Measurements from ENCODE around the gene SYT14.
"Not testable (repeated sequence)": the region's sequence is repeated elsewhere in the genome, so short reads cannot be mapped to it uniquely, and the experiment has no call there.

The SYT14 gene

GRCh38 chr1:209937996-209938959 lies at the start of gene SYT14:
SYT14 (plus strand) TSS chr1:209938217; CDS start chr1:209938265, 48 bp downstream.
- H3K27ac ChIP-seq (ENCODE audit: low read depth in 2 of 2, low read length in 2 of 2), result no peak within 1 kb of the TSS
- H3K9me3 ChIP-seq (ENCODE audit: control insufficient read depth in 2 of 2, low read length in 2 of 2), result no peaks in the 10 kb centered on the region
- H3K4me1 ChIP-seq (ENCODE audit: control insufficient read depth in 2 of 2, insufficient read depth in 2 of 2, low read length in 2 of 2), result no peaks in the 10 kb centered on the region
- no peak within 1 kb of the TSS for H3K9ac ChIP-seq (ENCODE audit: low read depth in 1 of 2, low read length in 2 of 2)
- H3K27me3 ChIP-seq (ENCODE audit: control insufficient read depth in 2 of 2, insufficient read depth in 2 of 2, low read length in 2 of 2), result peaks cover 3 to 6% of the 10 kb centered on the region in 2 donors
- H3K36me3 ChIP-seq (ENCODE audit: control insufficient read depth in 2 of 2, insufficient read depth in 2 of 2, low read length in 2 of 2), result no peaks in the 10 kb centered on the region
- no peak within 1 kb of the TSS for H3K4me3 ChIP-seq (ENCODE audit: low read length in 2 of 2)

DNA sequence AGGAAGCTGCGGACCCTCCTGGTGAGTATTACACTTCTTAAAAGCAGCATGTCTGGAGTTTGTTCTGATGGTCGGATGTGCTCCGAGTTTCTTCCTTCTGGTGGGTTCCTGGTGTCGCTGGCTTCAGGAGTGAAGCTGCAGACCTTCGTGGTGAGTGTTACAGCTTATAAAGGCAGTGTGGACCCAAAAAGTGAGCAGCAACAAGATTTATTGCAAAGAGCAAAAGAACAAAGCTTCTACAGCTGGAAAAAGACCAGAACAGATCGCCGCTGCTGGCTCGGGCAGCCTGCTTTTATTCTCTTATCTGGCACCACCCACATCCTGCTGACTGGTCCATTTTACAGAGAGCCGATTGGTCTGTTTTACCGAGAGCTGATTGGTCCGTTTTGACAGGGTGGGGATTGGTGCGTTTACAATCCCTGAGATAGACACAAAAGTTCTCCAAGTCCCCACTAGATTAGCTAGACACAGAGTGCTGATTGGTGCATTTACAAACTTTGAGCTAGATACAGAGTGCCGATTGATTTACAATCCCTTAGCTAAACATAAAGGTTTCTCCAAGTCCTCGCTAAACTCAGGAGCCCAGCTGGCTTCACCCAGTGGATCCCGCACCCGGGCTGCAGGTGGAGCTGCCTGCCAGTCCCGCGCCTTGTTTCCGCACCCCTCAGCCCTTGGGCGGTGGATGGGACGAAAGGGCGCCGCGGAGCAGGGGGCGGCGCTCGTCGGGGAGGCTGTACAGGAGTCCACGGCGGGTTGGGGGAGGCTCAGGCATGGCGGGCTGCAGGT lies 49.5 kb upstream of the SYT14 start:
- not testable (repeated sequence) for H3K4me3 ChIP-seq (ENCODE audit: low read length in 2 of 2); H3K36me3 ChIP-seq (ENCODE audit: control insufficient read depth in 2 of 2, insufficient read depth in 2 of 2, low read length in 2 of 2); H3K27ac ChIP-seq (ENCODE audit: low read depth in 2 of 2, low read length in 2 of 2); H3K9ac ChIP-seq (ENCODE audit: low read depth in 1 of 2, low read length in 2 of 2); H3K4me1 ChIP-seq (ENCODE audit: control insufficient read depth in 2 of 2, insufficient read depth in 2 of 2, low read length in 2 of 2); H3K9me3 ChIP-seq (ENCODE audit: control insufficient read depth in 2 of 2, low read length in 2 of 2); H3K27me3 ChIP-seq (ENCODE audit: control insufficient read depth in 2 of 2, insufficient read depth in 2 of 2, low read length in 2 of 2)

- Histone ChIP-seq H3K4me1 (ENCODE audit: control insufficient read depth in 2 of 2, insufficient read depth in 2 of 2, low read length in 2 of 2) (no peaks in the 10 kb centered on the region), H3K4me3 (ENCODE audit: low read length in 2 of 2) (no peak overlapping the region), H3K9ac (ENCODE audit: low read depth in 1 of 2, low read length in 2 of 2) (no peak overlapping the region), H3K9me3 (ENCODE audit: control insufficient read depth in 2 of 2, low read length in 2 of 2) (no peaks in the 10 kb centered on the region), H3K27me3 (ENCODE audit: control insufficient read depth in 2 of 2, insufficient read depth in 2 of 2, low read length in 2 of 2) (no peaks in the 10 kb centered on the region), H3K27ac (ENCODE audit: low read depth in 2 of 2, low read length in 2 of 2) (no peak overlapping the region), H3K36me3 (ENCODE audit: control insufficient read depth in 2 of 2, insufficient read depth in 2 of 2, low read length in 2 of 2) (no peaks in the 10 kb centered on the region)
Observed at GRCh38 chr1:209889077-209889418, 49.0 kb upstream of the SYT14 start.

- Histone ChIP-seq H3K36me3 (ENCODE audit: control insufficient read depth in 2 of 2, insufficient read depth in 2 of 2, low read length in 2 of 2) (no peaks in the 10 kb centered on the region), H3K4me3 (ENCODE audit: low read length in 2 of 2) (no peak overlapping the region), H3K9ac (ENCODE audit: low read depth in 1 of 2, low read length in 2 of 2) (no peak overlapping the region), H3K9me3 (ENCODE audit: control insufficient read depth in 2 of 2, low read length in 2 of 2) (no peaks in the 10 kb centered on the region), H3K4me1 (ENCODE audit: control insufficient read depth in 2 of 2, insufficient read depth in 2 of 2, low read length in 2 of 2) (no peaks in the 10 kb centered on the region), H3K27ac (ENCODE audit: low read depth in 2 of 2, low read length in 2 of 2) (no peak overlapping the region), H3K27me3 (ENCODE audit: control insufficient read depth in 2 of 2, insufficient read depth in 2 of 2, low read length in 2 of 2) (no peaks in the 10 kb centered on the region)
Observed at GRCh38 chr1:209890641-209891330, 47.2 kb upstream of the SYT14 start.

- Histone ChIP-seq H3K4me3 (ENCODE audit: low read length in 2 of 2) (no peak overlapping the region), H3K27me3 (ENCODE audit: control insufficient read depth in 2 of 2, insufficient read depth in 2 of 2, low read length in 2 of 2) (no peaks in the 10 kb centered on the region), H3K9me3 (ENCODE audit: control insufficient read depth in 2 of 2, low read length in 2 of 2) (no peaks in the 10 kb centered on the region), H3K27ac (ENCODE audit: low read depth in 2 of 2, low read length in 2 of 2) (no peak overlapping the region), H3K4me1 (ENCODE audit: control insufficient read depth in 2 of 2, insufficient read depth in 2 of 2, low read length in 2 of 2) (no peaks in the 10 kb centered on the region), H3K9ac (ENCODE audit: low read depth in 1 of 2, low read length in 2 of 2) (no peak overlapping the region), H3K36me3 (ENCODE audit: control insufficient read depth in 2 of 2, insufficient read depth in 2 of 2, low read length in 2 of 2) (no peaks in the 10 kb centered on the region)
Observed at GRCh38 chr1:209893751-209894150, 44.3 kb upstream of the SYT14 start.

GRCh38 chr1:209895709-209896108 lies 42.3 kb upstream of the SYT14 start:
- no peak overlapping the region for H3K27ac ChIP-seq (ENCODE audit: low read depth in 2 of 2, low read length in 2 of 2)
- no peaks in the 10 kb centered on the region for H3K9me3 ChIP-seq (ENCODE audit: control insufficient read depth in 2 of 2, low read length in 2 of 2)
- no peaks in the 10 kb centered on the region for H3K27me3 ChIP-seq (ENCODE audit: control insufficient read depth in 2 of 2, insufficient read depth in 2 of 2, low read length in 2 of 2)
- no peaks in the 10 kb centered on the region for H3K4me1 ChIP-seq (ENCODE audit: control insufficient read depth in 2 of 2, insufficient read depth in 2 of 2, low read length in 2 of 2)
- no peak overlapping the region for H3K9ac ChIP-seq (ENCODE audit: low read depth in 1 of 2, low read length in 2 of 2)
- no peak overlapping the region for H3K4me3 ChIP-seq (ENCODE audit: low read length in 2 of 2)
- no peaks in the 10 kb centered on the region for H3K36me3 ChIP-seq (ENCODE audit: control insufficient read depth in 2 of 2, insufficient read depth in 2 of 2, low read length in 2 of 2)

GRCh38 chr1:209896346-209896745 lies 41.7 kb upstream of the SYT14 start:
- H3K9me3 ChIP-seq (ENCODE audit: control insufficient read depth in 2 of 2, low read length in 2 of 2), result no peaks in the 10 kb centered on the region
- H3K4me1 ChIP-seq (ENCODE audit: control insufficient read depth in 2 of 2, insufficient read depth in 2 of 2, low read length in 2 of 2), result no peaks in the 10 kb centered on the region
- H3K4me3 ChIP-seq (ENCODE audit: low read length in 2 of 2), result no peak overlapping the region
- no peak overlapping the region for H3K9ac ChIP-seq (ENCODE audit: low read depth in 1 of 2, low read length in 2 of 2)
- H3K27me3 ChIP-seq (ENCODE audit: control insufficient read depth in 2 of 2, insufficient read depth in 2 of 2, low read length in 2 of 2), result no peaks in the 10 kb centered on the region
- no peaks in the 10 kb centered on the region for H3K36me3 ChIP-seq (ENCODE audit: control insufficient read depth in 2 of 2, insufficient read depth in 2 of 2, low read length in 2 of 2)
- H3K27ac ChIP-seq (ENCODE audit: low read depth in 2 of 2, low read length in 2 of 2), result no peak overlapping the region

- not testable (repeated sequence) for H3K4me1 ChIP-seq (ENCODE audit: control insufficient read depth in 2 of 2, insufficient read depth in 2 of 2, low read length in 2 of 2); H3K27me3 ChIP-seq (ENCODE audit: control insufficient read depth in 2 of 2, insufficient read depth in 2 of 2, low read length in 2 of 2); H3K9ac ChIP-seq (ENCODE audit: low read depth in 1 of 2, low read length in 2 of 2); H3K36me3 ChIP-seq (ENCODE audit: control insufficient read depth in 2 of 2, insufficient read depth in 2 of 2, low read length in 2 of 2); H3K27ac ChIP-seq (ENCODE audit: low read depth in 2 of 2, low read length in 2 of 2); H3K4me3 ChIP-seq (ENCODE audit: low read length in 2 of 2); H3K9me3 ChIP-seq (ENCODE audit: control insufficient read depth in 2 of 2, low read length in 2 of 2)
Observed at GRCh38 chr1:209898271-209898670, 39.7 kb upstream of the SYT14 start.

DNA sequence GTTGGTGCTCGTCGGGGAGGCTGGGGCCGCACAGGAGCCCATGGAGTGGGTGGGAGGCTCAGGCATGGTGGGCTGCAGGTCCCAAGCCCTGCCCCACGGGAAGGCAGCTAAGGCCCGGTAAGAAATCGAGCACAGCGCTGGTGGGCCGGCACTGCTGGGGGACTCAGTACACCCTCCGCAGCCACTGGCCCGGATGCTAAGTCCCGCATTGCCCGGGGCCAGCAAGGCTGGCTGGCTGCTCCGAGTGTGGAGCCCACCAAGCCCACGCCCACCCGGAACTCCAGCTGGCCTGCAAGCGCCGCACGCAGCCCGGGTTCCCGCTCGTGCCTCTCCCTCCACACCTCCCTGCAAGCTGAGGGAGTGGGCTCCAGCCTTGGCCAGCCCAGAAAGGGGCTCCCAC lies 39.2 kb upstream of the SYT14 start:
- not testable (repeated sequence) for H3K9me3 ChIP-seq (ENCODE audit: control insufficient read depth in 2 of 2, low read length in 2 of 2); H3K4me3 ChIP-seq (ENCODE audit: low read length in 2 of 2); H3K27me3 ChIP-seq (ENCODE audit: control insufficient read depth in 2 of 2, insufficient read depth in 2 of 2, low read length in 2 of 2); H3K27ac ChIP-seq (ENCODE audit: low read depth in 2 of 2, low read length in 2 of 2); H3K36me3 ChIP-seq (ENCODE audit: control insufficient read depth in 2 of 2, insufficient read depth in 2 of 2, low read length in 2 of 2); H3K9ac ChIP-seq (ENCODE audit: low read depth in 1 of 2, low read length in 2 of 2); H3K4me1 ChIP-seq (ENCODE audit: control insufficient read depth in 2 of 2, insufficient read depth in 2 of 2, low read length in 2 of 2)

- Histone ChIP-seq H3K4me3 (ENCODE audit: low read length in 2 of 2) (no peak overlapping the region), H3K9ac (ENCODE audit: low read depth in 1 of 2, low read length in 2 of 2) (no peak overlapping the region), H3K4me1 (ENCODE audit: control insufficient read depth in 2 of 2, insufficient read depth in 2 of 2, low read length in 2 of 2) (no peaks in the 10 kb centered on the region), H3K27ac (ENCODE audit: low read depth in 2 of 2, low read length in 2 of 2) (no peak overlapping the region), H3K36me3 (ENCODE audit: control insufficient read depth in 2 of 2, insufficient read depth in 2 of 2, low read length in 2 of 2) (no peaks in the 10 kb centered on the region), H3K9me3 (ENCODE audit: control insufficient read depth in 2 of 2, low read length in 2 of 2) (no peaks in the 10 kb centered on the region), H3K27me3 (ENCODE audit: control insufficient read depth in 2 of 2, insufficient read depth in 2 of 2, low read length in 2 of 2) (no peaks in the 10 kb centered on the region)
Observed at GRCh38 chr1:209899948-209900347, 38.1 kb upstream of the SYT14 start.

Data from mucosa of rectum (tissue), 2 donors.